HS-27A (cell line): ENCODE data around the gene USP54.

Source experiments
- DNase-seq: peaks from one replicate; pipeline ENCODE4 v3.0.0-alpha.2; 2012; ENCODE audit warnings: low read depth, missing footprints

USP54 gene

GRCh38 chr10:73529089-73529832, 61.9 kb downstream of the USP54 start:
- DNase-seq = peak; percentile 8

DNA sequence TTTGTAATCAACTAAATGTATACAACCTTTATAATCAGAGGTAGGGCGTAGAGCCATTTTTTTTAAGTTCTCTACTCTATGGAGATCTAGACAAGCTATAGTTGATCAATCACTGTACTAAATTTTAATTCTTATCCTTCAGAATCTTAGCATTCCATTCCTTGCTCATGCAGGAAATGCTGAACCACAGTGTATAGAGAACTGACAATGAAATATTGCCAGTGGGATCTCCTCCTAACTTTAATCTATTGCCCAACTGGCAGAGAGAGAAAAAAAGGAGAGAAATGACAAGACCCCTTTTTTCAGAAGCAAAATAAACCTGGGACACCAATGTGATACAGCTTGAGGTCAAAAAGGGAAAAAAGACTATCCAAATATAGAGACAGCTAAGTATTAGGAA, 68.9 kb downstream of the USP54 start:
- DNase-seq = no peak

DNA sequence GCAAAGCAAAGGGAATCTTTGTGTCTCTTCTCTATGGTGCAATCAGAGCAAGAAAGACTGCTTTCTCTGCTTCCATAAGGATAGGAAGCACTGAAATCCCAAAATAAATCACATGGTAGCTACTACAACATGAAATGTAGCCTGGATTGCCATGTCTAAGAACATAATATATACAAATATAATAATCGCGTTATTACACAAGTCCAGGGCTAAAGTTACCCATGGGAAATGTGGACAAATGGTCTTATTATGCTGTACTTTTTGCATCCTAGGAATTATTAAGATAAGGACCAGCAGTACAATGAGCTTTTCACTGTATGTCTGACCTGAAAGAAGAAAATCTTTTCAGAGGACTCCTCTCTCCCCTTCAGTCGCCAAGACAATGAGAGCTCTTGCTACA, 71.8 kb downstream of the USP54 start:
- DNase-seq = no peak

GRCh38 chr10:73517166-73517888, 73.8 kb downstream of the USP54 start:
- DNase-seq = no peak

DNA sequence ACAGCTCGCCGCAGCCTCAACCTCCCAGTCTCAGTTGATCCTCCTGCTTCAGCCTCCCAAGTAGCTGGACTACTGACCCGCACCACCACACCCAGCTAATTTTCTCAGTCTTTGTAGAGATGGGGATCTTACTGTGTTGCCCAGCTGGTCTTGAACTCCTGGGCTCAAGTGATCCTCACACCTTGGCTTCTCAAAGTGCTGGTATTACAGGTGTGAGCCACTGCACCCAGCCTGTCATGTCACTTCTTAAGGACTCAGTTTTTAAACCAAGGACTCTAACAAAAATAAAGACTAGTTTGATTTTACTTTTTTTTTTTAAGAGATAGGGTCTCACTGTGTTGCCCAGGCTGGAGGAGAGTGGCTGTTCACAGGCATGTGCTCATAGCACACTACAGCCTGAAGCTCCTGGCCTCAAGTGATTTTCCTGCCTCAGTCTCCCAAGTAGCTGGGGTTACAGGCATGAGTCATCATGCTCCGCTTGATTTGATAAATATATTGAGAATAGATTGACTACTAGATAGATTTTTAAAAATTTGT, 78.9 kb downstream of the USP54 start:
- DNase-seq = no peak

DNA sequence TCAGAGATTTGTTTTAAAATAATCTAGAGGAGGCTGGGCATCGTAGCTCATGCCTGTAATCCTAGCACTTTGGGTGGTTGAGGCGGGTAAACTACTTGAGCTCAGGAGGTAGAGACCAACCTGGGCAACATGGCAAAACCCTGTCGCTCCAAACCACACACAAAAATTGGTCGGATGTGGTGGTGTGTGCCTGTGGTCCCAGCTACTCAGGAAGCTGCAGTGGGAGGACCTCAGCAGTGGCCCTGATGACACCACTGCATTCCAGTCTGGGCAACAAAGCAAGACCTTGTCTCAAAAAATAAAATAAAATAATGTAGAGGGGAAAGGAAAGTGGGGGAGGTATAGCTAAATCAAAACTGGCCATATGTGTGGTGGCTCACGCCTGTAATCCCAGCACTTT, 81.4 kb downstream of the USP54 start:
- DNase-seq = no peak

DNA sequence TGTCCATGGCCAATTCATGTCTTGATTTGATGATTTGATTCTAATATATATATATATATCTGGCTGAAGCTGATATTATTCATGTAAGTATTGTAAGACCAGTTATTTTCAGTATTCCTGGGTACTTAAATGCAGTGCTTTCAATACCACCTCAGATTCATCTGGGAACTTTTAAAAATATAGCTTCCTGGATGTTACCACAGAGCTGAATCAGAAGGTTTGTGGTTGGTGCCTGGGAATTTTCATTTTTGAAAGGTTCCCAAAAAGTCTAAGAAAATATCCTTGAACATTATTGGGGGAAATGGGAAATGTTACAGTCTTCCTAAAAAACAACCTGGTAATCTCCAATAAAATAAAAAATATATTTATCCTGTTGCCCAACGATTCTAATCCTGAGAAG, 84.7 kb downstream of the USP54 start:
- no peak for DNase-seq

DNA sequence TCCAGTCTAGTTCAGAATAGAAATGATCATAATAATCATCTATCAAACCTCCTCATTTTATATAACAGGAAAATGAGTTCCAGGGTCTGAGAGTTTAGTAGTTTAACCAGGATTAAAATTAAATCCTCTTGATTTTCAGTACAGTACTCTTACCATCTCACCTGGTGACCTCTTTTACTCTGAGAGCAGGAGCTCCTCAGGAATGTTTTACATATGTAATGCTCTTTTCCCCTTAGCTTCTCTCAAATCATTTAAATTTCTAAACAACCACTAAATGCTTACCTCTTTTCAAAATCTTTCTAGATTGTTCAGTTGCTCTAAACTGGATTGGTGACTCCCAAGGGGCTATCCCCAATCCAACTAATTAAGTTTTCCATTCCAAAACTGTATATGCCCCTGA, 85.1 kb downstream of the USP54 start:
- no peak for DNase-seq

DNA sequence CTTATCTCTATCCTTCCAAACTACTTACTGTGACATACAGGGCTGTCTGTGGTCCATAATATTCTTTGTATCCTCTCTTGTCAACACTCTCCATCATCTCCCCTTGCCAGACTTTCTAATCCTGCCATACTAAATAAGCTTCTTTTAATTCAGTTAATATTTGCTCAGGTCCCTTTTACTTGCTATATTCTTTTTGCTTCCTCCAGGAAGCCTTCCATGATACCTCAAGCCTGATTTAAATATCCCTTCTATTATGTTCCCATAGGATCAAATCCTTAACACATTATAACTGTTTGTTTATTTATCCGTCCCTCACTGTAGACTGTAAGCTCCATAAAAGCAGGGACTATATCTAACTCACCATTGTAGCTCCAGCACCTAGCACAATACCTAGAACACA, 88.1 kb downstream of the USP54 start:
- DNase-seq = no peak

GRCh38 chr10:73501651-73502050, 89.5 kb downstream of the USP54 start:
- no peak for DNase-seq

DNA sequence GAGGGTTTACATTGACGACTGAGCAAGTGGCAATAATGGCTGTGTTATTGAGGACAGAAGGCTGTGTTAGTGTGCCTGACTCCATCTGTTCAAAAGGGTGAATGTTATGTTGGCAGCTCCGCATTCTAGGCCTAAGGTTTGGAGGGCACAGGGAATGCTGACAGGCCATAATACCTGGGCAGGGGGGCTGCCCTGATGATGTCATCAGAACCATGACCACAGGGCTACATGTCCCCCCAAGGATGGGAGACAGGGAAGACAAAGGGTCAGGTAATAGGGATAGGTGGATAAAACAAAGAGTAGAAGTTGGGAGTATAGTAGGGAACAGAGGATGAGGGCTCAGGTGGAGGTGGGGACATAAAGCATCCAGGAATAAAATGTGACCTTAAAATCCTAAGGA, 93.5 kb downstream of the USP54 start:
- DNase-seq = no peak

DNA sequence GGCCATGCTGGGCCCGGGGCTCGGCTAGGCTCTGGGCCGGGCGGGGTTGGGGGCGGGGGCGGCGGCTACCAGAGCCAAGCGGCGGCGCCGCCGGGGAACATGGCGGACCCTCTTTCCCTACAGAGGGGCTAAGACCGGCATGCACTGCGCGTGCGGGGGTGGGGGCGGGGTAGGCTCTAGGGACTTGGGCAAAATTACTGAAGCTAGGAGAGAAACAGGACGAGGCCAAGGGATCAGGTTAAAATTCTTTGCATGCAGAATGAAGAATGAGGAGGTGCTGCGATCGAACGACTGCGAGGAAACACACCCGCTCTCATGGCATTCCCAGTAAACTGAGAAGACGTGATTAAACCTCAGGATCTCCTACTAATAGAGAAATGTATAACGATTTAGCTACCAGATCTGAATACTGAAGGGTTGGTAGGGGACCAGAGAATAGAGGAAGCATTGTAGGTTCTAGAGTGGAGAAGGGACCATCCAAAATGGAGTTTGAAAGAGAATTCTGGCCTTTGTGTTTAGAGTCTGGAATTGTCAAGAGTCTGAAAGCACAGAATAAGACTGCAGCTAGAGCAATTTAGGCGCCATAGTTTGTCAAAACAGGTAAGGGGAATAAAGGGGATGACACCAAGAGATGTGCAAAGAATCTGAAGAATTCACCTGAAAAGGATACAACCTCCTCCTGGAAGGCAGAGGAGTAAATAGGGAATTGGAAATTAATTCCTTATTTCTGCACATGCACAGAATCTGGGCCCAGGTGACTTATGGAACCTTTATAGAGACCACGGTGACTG, 95.1 kb downstream of the USP54 start, which contains the start of gene PPP3CB:
Gene PPP3CB (minus strand): TSS at position 141 of the 791 bp plus-strand sequence. CDS start 135 bp downstream, at position 6.
- DNase-seq = peak; percentile 71

DNA sequence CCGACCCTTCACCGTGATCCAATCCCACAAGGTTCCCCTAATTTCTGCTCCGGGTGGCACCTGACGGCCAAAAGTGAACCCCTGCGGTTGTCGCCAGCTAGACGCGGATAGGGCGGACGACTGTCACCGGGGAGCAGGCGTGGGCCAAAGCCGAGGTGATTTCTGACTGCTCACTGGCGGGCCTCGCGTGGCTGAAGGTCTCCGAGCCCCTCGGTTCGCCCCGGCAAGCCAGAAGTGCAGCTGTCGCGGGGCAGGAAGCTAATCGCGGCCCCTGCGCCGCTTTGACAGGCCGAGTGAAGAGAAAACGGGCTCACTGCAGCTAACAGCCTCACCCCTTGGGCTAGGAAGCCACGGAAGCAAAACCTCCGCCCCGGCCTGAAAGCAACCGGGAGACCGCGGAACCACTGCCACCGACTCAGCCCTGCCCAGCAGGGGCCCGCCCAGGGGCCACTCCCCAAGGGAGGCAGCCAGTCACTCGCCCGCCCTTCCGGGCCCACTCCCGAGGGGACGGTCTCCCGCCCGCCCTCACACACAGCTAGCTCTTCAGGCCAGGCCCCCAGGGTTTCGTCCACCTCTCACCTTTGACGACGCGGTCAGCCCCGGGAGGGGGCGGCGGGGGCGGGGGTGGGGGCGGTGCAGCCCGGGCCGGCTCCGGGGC, 95.8 kb downstream of the USP54 start:
- peak; percentile 62 for DNase-seq

DNA sequence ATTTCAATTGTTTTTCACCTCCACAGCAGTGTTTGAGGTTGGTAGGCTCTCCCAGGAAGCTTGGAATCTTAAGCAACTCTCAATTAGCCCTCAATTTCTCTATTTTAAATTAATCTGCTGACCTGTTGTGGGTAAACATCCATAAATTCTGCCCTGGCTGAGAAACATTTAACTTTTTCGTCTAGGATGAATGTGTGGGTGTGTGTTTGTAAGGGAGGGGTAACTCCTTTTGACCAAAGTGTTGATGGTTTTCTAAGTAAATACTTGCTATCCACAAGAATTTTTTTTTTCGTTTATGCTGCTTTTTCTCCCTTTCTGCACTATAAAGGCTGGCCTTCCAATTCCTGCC, 96.3 kb downstream of the USP54 start:
- DNase-seq = no peak

DNA sequence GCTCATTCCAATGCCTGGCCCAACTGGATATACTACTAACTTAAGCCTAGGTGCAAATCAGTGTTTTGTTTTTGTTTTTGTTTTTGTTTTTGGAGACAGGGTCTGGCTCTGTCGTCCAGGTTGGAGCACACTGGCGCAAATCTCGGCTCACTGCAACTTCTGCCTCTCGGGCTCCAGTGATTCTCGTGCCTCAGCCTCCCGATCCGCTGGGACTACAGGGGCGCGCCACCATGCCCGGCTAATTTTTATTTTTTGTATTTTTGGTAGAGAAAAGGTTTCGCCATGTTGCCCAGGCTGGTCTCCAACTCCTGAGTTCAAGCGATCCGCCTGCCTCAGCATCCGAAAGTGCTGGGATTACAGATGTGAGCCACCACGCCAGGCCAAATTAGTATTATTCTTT, 96.9 kb downstream of the USP54 start:
- no peak for DNase-seq

DNA sequence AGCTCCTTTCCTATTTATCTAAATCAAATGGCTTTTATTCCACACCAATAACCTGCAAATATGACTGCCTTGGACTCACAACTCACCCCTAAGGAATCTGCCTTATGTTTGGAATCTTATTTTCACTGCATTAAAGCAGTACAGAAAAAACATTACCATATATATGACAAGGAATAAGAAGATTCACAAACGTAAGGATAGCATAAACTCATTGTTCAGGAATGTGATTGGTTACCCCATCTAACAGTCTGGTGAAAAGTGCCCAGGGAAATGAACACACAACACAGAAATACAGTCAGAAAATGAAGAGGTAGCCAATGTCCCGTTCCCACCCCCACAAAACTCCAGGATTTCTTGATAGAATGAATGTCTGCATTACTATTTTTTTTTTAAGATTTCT, 97.4 kb downstream of the USP54 start:
- DNase-seq = no peak

DNA sequence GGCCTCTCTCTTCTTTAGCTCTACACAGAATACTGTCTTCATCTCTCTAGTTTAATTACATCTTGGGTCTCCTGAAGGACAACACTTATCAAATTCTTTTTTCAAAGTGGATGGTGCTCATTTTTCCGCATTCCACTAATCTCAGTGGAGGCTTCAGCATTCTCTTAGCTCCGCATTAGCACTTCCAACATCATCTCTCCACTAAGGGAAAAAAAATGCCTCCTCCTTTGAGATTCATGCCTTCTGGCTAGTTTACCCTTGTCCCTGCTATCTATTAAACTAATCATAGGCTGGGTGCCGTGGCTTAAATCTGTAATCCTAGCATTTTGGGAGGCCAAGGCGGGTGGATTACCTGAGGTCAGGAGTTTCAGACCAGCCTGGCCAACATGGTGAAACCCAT, 104.5 kb downstream of the USP54 start:
- DNase-seq = no peak

GRCh38 chr10:73485320-73485719, 105.8 kb downstream of the USP54 start:
- no peak for DNase-seq

DNA sequence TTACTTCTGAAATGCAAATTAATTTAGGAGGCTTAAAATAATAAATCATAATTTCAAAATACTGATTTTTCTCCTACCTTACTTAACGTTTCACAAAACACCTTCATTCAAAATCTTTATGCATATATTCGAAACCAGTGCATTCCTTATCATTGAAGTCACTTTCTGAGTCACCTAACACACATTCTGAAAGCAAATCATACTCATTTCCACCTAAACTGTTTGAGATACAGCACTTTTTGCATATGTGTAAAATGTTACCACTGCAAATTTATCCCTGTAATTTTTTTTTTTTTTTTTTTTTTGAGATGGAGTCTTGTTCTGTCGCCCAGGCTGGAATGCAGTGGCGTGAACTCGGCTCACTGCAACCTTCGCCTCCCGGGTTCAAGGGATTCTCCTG, 111.0 kb downstream of the USP54 start:
- no peak for DNase-seq

GRCh38 chr10:73478636-73479035, 112.5 kb downstream of the USP54 start:
- no peak for DNase-seq

GRCh38 chr10:73471226-73471625, 119.9 kb downstream of the USP54 start:
- no peak for DNase-seq

GRCh38 chr10:73469579-73469978, 121.6 kb downstream of the USP54 start:
- no peak for DNase-seq
